K562 (cell line): ENCODE measurements around the gene ASAH2. TPM values are rescaled to one million over a fixed set of nuclear protein-coding genes. Genes with fewer than 3 reads are reported as not detected.

Source experiments
- DIDO1 ChIP-seq: fragments of 450-650 bp; IDR thresholded peaks from 2 replicates; pipeline ENCODE4 v1.6.1; 2016; ENCODE audit warnings: low read depth, missing biosample characterization, missing genetic modification characterization
- ETS1 ChIP-seq: conservative IDR thresholded peaks from 2 replicates; pipeline ENCODE4 v1.6.1; 2011; ENCODE audit warnings: low read depth, mild to moderate bottlenecking, low read length; ENCODE audit not compliant: control insufficient read depth
- HDAC2 ChIP-seq: fragments of 450-650 bp; IDR thresholded peaks from 2 replicates; pipeline ENCODE4 v1.6.1; 2016; ENCODE audit warnings: mild to moderate bottlenecking
- HNRNPH1 ChIP-seq: fragments of 200-400 bp; formaldehyde crosslinking; optimal IDR thresholded peaks from 2 replicates; pipeline ENCODE3; 2017; ENCODE audit warnings: low read depth, mild to moderate bottlenecking, low read length, moderate library complexity
- HNRNPK ChIP-seq: fragments of 200-400 bp; formaldehyde crosslinking; IDR thresholded peaks from one replicate; pipeline ENCODE4 v1.6.1; 2018; ENCODE audit warnings: mild to moderate bottlenecking, low read depth, low read length; ENCODE audit not compliant: poor library complexity, severe bottlenecking
- JUND ChIP-seq, 2 experiments: IDR thresholded peaks; 2 replicates in 1 of 2; 3 replicates in 1 of 2; pipeline ENCODE4 v1.6.1; 2011; ENCODE audit warnings: borderline replicate concordance in 2 of 2, low read depth in 2 of 2, low read length in 2 of 2, improper control_type of control experiment in 1 of 2, missing biosample characterization in 1 of 2, missing genetic modification characterization in 1 of 2, missing genetic modification reagents in 1 of 2
- KAT8 ChIP-seq: fragments of 450-650 bp; IDR thresholded peaks from 2 replicates; pipeline ENCODE4 v1.6.1; 2016; ENCODE audit warnings: low read depth, mild to moderate bottlenecking
- NCOA2 ChIP-seq, 2 experiments: fragments of 450-650 bp; IDR thresholded peaks; 2 replicates each; pipeline ENCODE4 v1.6.1; 2018; ENCODE audit warnings: mild to moderate bottlenecking in 2 of 2, moderate library complexity in 1 of 2; ENCODE audit not compliant: partially characterized antibody in 2 of 2
- PKNOX1 ChIP-seq: fragments of 450-650 bp; IDR thresholded peaks from 2 replicates; pipeline ENCODE4 v1.6.1; 2016
- RUNX1 ChIP-seq: sonication (generic); IDR thresholded peaks from 2 replicates; pipeline ENCODE4 v1.6.1; 2016; ENCODE audit warnings: antibody characterized with exemption, low read depth
- TEAD2 ChIP-seq: fragments of 450-650 bp; IDR thresholded peaks from 2 replicates; pipeline ENCODE4 v1.6.1; 2016; ENCODE audit warnings: missing genetic modification characterization, control low read depth, missing compliant biosample characterization
- polyA plus RNA-seq, 8 experiments: library from polyadenylated mRNA; depleted of rRNA in 4 of 8; stranded (reverse) in 5 of 8; unstranded in 3 of 8; fragments of >200 nt; fragmentation: Nextera tagmentation in 2 of 8; fragmentation: Illumina TruSeq in 1 of 8; extraction: Ambion mirVana in 2 of 8; extraction: Trizol in 1 of 8; gene quantifications; 2 replicates each; pipeline versions ENCODE4 v1.2.1 to v1.2.3, GENCODE V29; 2011 to 2014; ENCODE audit warnings: inconsistent platforms in 1 of 8, missing spikeins in 1 of 8
- total RNA-seq, 7 experiments: library from RNA; depleted of rRNA in 6 of 7; stranded (reverse); fragments of >200 nt in 6 of 7; fragmentation: Illumina TruSeq in 2 of 7; extraction: Trizol in 2 of 7; gene quantifications; 2 replicates each; pipeline versions ENCODE4 v1.2.1 to v1.2.3, GENCODE V29; 2011 to 2021; ENCODE audit warnings: low replicate concordance in 1 of 7
- TF ChIP-seq, protein P1 (sequence below): fragments of 450-650 bp; IDR thresholded peaks from 2 replicates; pipeline ENCODE4 v1.6.1; 2016; ENCODE audit warnings: mild to moderate bottlenecking, moderate library complexity

Gene ASAH2
- total and polyA plus RNA-seq, 9 of the 15 experiments (the other 6 are each of a cell fraction or from before 2014, with no cell fraction given): 2.5 to 12.0 (median 8.5) TPM

DNA sequence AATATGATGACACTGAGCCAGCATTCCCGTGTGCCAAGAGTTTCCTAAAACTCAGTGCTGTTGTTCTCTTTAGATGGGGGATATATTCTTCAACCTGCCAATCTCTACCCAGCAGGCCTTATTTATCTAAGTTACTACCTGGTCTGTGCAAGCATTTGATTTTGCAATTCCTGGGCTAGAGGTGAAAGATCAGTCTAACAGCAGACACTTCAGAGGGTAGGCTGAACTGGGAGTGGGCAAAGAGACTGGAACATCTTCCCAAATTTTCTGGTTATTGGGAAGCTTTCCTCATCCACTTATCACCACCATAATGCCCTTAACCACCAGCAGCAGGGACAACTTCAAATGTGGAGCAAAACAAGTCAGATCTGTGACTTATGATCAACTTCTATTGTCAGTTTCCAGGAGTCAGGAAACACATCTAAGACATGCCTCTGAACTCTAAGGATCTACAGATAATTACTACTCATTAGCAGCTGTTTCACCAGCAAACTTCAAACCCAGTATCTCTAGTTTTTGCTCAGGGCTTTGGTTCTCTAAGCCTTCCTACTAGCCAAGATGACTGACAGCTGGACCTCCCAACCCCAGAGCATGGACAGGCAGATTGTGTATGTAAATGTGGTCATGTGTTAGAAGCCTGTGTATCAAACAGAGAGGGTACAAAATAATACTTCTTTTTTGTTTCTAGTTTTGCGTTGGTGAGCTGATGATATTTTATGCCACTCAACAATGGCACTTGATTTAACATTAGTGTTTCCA is 1.0 kb downstream of the ASAH2 start (continued):
- TF ChIP-seq ETS1 (no peak), PKNOX1 (peak; percentile 94), JUND (IDR thresholded peaks at IDR 0.05; ENCODE audit: borderline replicate concordance, low read depth, low read length) (no peak), JUND (tag; IDR thresholded peaks at IDR 0.05; ENCODE audit: borderline replicate concordance, low read depth, low read length) (no peak), HNRNPH1 (no peak), HNRNPK (no peak), HDAC2 (no peak), TEAD2 (tag) (no peak), RUNX1 (no peak), NCOA2 (IDR thresholded peaks at IDR 0.05; ENCODE audit: partially characterized antibody in 2 of 2) (no peak), DIDO1 (tag) (no peak), KAT8 (no peak)
- TF ChIP-seq, protein P1, sequence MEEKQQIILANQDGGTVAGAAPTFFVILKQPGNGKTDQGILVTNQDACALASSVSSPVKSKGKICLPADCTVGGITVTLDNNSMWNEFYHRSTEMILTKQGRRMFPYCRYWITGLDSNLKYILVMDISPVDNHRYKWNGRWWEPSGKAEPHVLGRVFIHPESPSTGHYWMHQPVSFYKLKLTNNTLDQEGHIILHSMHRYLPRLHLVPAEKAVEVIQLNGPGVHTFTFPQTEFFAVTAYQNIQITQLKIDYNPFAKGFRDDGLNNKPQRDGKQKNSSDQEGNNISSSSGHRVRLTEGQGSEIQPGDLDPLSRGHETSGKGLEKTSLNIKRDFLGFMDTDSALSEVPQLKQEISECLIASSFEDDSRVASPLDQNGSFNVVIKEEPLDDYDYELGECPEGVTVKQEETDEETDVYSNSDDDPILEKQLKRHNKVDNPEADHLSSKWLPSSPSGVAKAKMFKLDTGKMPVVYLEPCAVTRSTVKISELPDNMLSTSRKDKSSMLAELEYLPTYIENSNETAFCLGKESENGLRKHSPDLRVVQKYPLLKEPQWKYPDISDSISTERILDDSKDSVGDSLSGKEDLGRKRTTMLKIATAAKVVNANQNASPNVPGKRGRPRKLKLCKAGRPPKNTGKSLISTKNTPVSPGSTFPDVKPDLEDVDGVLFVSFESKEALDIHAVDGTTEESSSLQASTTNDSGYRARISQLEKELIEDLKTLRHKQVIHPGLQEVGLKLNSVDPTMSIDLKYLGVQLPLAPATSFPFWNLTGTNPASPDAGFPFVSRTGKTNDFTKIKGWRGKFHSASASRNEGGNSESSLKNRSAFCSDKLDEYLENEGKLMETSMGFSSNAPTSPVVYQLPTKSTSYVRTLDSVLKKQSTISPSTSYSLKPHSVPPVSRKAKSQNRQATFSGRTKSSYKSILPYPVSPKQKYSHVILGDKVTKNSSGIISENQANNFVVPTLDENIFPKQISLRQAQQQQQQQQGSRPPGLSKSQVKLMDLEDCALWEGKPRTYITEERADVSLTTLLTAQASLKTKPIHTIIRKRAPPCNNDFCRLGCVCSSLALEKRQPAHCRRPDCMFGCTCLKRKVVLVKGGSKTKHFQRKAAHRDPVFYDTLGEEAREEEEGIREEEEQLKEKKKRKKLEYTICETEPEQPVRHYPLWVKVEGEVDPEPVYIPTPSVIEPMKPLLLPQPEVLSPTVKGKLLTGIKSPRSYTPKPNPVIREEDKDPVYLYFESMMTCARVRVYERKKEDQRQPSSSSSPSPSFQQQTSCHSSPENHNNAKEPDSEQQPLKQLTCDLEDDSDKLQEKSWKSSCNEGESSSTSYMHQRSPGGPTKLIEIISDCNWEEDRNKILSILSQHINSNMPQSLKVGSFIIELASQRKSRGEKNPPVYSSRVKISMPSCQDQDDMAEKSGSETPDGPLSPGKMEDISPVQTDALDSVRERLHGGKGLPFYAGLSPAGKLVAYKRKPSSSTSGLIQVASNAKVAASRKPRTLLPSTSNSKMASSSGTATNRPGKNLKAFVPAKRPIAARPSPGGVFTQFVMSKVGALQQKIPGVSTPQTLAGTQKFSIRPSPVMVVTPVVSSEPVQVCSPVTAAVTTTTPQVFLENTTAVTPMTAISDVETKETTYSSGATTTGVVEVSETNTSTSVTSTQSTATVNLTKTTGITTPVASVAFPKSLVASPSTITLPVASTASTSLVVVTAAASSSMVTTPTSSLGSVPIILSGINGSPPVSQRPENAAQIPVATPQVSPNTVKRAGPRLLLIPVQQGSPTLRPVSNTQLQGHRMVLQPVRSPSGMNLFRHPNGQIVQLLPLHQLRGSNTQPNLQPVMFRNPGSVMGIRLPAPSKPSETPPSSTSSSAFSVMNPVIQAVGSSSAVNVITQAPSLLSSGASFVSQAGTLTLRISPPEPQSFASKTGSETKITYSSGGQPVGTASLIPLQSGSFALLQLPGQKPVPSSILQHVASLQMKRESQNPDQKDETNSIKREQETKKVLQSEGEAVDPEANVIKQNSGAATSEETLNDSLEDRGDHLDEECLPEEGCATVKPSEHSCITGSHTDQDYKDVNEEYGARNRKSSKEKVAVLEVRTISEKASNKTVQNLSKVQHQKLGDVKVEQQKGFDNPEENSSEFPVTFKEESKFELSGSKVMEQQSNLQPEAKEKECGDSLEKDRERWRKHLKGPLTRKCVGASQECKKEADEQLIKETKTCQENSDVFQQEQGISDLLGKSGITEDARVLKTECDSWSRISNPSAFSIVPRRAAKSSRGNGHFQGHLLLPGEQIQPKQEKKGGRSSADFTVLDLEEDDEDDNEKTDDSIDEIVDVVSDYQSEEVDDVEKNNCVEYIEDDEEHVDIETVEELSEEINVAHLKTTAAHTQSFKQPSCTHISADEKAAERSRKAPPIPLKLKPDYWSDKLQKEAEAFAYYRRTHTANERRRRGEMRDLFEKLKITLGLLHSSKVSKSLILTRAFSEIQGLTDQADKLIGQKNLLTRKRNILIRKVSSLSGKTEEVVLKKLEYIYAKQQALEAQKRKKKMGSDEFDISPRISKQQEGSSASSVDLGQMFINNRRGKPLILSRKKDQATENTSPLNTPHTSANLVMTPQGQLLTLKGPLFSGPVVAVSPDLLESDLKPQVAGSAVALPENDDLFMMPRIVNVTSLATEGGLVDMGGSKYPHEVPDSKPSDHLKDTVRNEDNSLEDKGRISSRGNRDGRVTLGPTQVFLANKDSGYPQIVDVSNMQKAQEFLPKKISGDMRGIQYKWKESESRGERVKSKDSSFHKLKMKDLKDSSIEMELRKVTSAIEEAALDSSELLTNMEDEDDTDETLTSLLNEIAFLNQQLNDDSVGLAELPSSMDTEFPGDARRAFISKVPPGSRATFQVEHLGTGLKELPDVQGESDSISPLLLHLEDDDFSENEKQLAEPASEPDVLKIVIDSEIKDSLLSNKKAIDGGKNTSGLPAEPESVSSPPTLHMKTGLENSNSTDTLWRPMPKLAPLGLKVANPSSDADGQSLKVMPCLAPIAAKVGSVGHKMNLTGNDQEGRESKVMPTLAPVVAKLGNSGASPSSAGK: no peak
